Activated CD8-positive, alpha-beta T cell treated with anti-CD3 and anti-CD28 coated beads for 36 hours (primary cell): ENCODE measurements around the gene SMIM29. TPM values are rescaled to one million over a fixed set of nuclear protein-coding genes. Genes with fewer than 3 reads are reported as not detected.

Source experiments
- ATAC-seq: fragments of 200-7000 bp; cut with Tn5 transposase; one replicate; pipeline ENCODE4 v1.10.0; 2021; ENCODE audit warnings: mild to moderate bottlenecking, moderate library complexity
- CTCF ChIA-PET: fragments of 350-600 bp; sonication (Branson Sonifier 250); formaldehyde crosslinking; loops from one replicate; lab custom pipeline; 2021; ENCODE audit warnings: antibody characterized with exemption; lab: Charles Lee
- POLR2A ChIA-PET: fragments of 350-600 bp; sonication (Branson Sonifier 250); formaldehyde crosslinking; loops from one replicate; lab custom pipeline; 2021; ENCODE audit warnings: antibody characterized with exemption; lab: Charles Lee
- DNase-seq: peaks from one replicate; pipeline ENCODE4 v3.0.0-alpha.2; 2020
- H3K27ac Mint-ChIP-seq: one replicate; pipeline ENCODE4 v1.8.0; 2021; ENCODE audit warnings: mild to moderate bottlenecking, mixed read lengths
- H3K27me3 Mint-ChIP-seq: one replicate; pipeline ENCODE4 v1.8.0; 2021; ENCODE audit warnings: mixed read lengths
- H3K36me3 Mint-ChIP-seq: one replicate; pipeline ENCODE4 v1.8.0; 2021; ENCODE audit warnings: low read depth, mixed read lengths
- H3K4me1 Mint-ChIP-seq: one replicate; pipeline ENCODE4 v1.8.0; 2021; ENCODE audit warnings: low read depth, mixed read lengths
- H3K4me3 Mint-ChIP-seq: one replicate; pipeline ENCODE4 v1.8.0; 2021; ENCODE audit warnings: mild to moderate bottlenecking, moderate library complexity, mixed read lengths
- H3K9me3 Mint-ChIP-seq: one replicate; pipeline ENCODE4 v1.8.0; 2021; ENCODE audit warnings: mixed read lengths
- intact Hi-C: fragments of 100-400 bp; cut with micrococcal nuclease; formaldehyde crosslinking; loops from one replicate; pipeline ENCODE4 v1.10.0; 2022
- total RNA-seq, 2 experiments: library from RNA; stranded (reverse); gene quantifications; one replicate each; pipeline ENCODE4 v1.2.3, GENCODE V29; 2021
- TF ChIP-seq, protein P1 (sequence below): fragments of 200-600 bp; IDR thresholded peaks from one replicate; pipeline ENCODE4 v1.8.0; 2022; ENCODE audit warnings: antibody characterized with exemption, mild to moderate bottlenecking

The SMIM29 gene
- total RNA-seq, 2 experiments from 2014 or later: 13.3 to 16.4 TPM

DNA sequence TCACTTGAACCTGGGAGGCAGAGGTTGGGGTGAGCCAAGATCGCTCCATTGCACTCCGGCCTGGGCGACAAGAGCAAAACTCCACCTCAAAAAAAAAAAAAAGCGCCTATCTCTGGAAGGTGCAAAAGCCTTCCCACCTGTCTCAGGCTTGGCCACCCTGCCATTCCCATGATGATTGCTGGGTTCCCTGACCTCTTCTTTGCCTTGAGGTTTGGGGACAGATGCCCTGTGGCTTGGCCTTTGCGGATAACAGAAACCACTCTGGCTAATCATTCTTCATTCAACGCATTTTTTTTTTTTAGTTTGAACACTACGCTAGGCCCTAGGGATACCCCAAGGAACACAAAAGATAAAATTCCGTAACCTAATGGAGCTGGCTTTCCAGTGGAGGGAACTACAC lies 18.9 kb downstream of the SMIM29 start:
- Mint-ChIP-seq H3K27me3 (no peaks in the 10 kb centered on the region), H3K27ac (no peak overlapping the region), H3K4me3 (no peak overlapping the region), H3K9me3 (no peaks in the 10 kb centered on the region), H3K36me3 (no peaks in the 10 kb centered on the region), H3K4me1 (peaks cover 26% of the 10 kb centered on the region)
- ChIA-PET CTCF (no interaction called here), POLR2A (interaction anchor here (1.0 kb wide), 1 partner anchor 38 kb away, joined by 3 read pairs; no protein-coding TSS in a partner anchor)
- intact Hi-C loops: no loop called here
- ATAC-seq (no peak), DNase-seq (no peak)
- TF ChIP-seq, protein P1, sequence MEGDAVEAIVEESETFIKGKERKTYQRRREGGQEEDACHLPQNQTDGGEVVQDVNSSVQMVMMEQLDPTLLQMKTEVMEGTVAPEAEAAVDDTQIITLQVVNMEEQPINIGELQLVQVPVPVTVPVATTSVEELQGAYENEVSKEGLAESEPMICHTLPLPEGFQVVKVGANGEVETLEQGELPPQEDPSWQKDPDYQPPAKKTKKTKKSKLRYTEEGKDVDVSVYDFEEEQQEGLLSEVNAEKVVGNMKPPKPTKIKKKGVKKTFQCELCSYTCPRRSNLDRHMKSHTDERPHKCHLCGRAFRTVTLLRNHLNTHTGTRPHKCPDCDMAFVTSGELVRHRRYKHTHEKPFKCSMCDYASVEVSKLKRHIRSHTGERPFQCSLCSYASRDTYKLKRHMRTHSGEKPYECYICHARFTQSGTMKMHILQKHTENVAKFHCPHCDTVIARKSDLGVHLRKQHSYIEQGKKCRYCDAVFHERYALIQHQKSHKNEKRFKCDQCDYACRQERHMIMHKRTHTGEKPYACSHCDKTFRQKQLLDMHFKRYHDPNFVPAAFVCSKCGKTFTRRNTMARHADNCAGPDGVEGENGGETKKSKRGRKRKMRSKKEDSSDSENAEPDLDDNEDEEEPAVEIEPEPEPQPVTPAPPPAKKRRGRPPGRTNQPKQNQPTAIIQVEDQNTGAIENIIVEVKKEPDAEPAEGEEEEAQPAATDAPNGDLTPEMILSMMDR: no peak

DNA sequence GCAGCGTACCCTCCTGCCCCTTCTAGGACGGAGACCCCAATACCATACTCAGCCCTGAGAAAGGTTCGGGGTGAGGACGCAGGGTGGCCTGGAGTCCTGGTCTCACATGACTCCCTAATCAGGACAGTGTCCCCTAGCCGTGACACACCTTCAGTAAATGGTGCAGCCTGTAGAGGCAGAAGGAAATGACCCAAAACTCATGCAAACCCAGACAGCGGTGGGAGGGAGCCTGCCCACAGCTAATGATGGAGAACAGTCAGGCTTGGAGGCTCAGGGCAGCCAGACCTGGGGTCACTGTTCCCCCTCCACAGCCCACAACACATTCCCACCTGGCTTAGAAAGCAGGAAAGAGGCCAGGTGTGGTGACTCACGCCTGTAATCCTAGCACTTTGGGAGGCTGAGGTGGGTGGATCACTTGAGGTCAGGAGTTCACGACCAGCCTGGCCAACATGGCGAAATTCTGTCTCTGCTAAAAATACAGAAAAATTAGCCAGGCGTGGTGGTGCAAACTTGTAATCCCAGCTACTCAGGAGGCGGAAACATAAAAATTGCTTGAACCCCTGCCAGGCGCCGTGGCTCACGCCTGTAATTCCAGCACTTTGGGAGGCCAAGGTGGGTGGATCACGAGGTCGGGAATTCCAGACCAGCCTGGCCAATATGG lies 20.9 kb downstream of the SMIM29 start:
- intact Hi-C loops: no loop called here
- no peaks in the 10 kb centered on the region for H3K9me3 Mint-ChIP-seq
- no peaks in the 10 kb centered on the region for H3K36me3 Mint-ChIP-seq
- no peak overlapping the region for H3K4me3 Mint-ChIP-seq
- H3K27ac Mint-ChIP-seq: no peak overlapping the region
- ChIA-PET CTCF (interaction anchor here (0.8 to 1.3 kb wide), 3 partner anchors 22 to 64 kb away, joined by 3 to 7 read pairs (median 3); no protein-coding TSS in a partner anchor), POLR2A (interaction anchor here (3.4 to 7.5 kb wide), 2 partner anchors 9 to 32 kb away, joined by 11 to 61 read pairs; partner anchors contain the start of gene HMGA1)
- no peak for ATAC-seq
- DNase-seq: no peak
- no peaks in the 10 kb centered on the region for H3K27me3 Mint-ChIP-seq
- TF ChIP-seq, protein P1: no peak
- peaks cover 43% of the 10 kb centered on the region for H3K4me1 Mint-ChIP-seq

DNA sequence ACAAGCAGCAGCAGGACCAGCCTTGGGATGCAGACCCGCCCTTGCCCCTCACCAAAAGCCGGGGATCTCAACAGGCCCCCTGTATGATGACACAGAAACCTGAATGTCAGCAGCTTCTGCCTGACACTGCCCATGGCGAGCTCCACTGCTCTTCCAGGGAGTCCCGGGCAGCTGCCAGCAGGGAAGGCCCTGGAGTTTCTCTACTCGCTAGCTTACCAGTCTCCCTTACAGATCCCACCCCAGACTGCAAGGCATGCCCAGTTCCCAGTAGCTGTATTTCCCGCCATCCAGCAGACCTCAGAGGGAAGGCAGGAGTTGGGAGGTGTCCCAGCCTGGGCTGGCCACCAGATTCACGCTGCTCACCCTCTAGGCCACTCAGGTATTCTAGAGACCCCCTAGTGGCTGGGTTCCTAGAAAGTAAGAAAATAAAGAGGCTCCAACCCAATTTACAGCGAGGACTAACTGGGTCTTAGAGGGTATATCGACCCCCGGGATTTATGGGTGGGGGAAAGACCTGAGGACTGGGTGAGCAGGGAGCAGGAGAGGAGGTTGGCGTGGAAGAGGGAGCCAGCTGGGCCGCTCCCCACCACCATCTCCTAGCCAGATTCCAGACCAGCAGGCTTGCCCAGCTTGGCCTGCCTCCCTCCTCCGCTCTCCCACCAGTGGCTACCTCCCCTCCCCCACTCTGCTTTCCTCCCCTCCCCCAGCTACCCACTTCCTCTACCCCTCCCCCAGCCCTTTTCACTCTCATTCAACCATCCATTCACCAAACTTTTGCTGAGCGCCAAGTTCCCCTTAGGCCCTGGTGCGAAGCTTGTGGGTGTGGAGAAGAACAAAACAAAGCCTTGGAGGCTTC lies 21.8 kb downstream of the SMIM29 start:
- intact Hi-C loops: no loop called here
- no peaks in the 10 kb centered on the region for H3K27me3 Mint-ChIP-seq
- H3K36me3 Mint-ChIP-seq: no peaks in the 10 kb centered on the region
- CTCF ChIA-PET: interaction anchor here (0.8 to 1.3 kb wide), 2 partner anchors 31 to 63 kb away, joined by 3 to 7 read pairs; no protein-coding TSS in a partner anchor
- no peak overlapping the region for H3K27ac Mint-ChIP-seq
- TF ChIP-seq, protein P1: peak; percentile 22
- H3K4me3 Mint-ChIP-seq: no peak overlapping the region
- no peak for ATAC-seq
- POLR2A ChIA-PET: interaction anchor here (1.0 to 7.5 kb wide), 3 partner anchors 10 to 31 kb away, joined by 3 to 61 read pairs (median 11); partner anchors contain the start of gene HMGA1
- DNase-seq: no peak
- H3K9me3 Mint-ChIP-seq: no peaks in the 10 kb centered on the region
- peaks cover 45% of the 10 kb centered on the region for H3K4me1 Mint-ChIP-seq

DNA sequence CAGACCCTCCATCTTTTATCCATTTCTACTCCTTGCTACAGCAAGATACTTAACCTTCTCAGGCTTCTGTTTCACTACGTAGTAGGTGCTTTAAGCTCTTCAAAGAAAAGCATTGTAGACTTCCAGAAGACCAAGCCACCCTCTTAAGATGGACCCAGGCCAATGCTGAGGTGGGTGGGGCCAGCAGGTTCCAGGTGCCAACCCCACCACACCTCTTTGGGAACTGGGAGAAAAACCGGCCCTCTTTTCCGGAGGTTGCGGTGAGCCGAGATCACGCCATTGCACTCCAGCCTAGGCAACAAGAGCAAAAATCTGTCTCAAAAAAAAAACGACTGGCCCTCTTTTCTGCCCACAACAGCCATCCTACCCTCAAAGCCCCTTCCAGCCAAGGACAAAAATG lies 22.7 kb downstream of the SMIM29 start:
- TF ChIP-seq, protein P1: no peak
- Mint-ChIP-seq H3K4me3 (no peak overlapping the region), H3K4me1 (peaks cover 45% of the 10 kb centered on the region), H3K27me3 (no peaks in the 10 kb centered on the region), H3K9me3 (no peaks in the 10 kb centered on the region), H3K27ac (no peak overlapping the region), H3K36me3 (no peaks in the 10 kb centered on the region)
- CTCF ChIA-PET: no interaction called here
- DNase-seq: no peak
- POLR2A ChIA-PET: interaction anchor here (1.0 to 7.5 kb wide), 2 partner anchors 11 to 19 kb away, joined by 3 to 61 read pairs; partner anchors contain the start of gene HMGA1
- ATAC-seq: no peak
- intact Hi-C loops: no loop called here
